HCT116 (cell line): ENCODE measurements around the gene COL4A4. TPM values are rescaled to one million over a fixed set of nuclear protein-coding genes. Genes with fewer than 3 reads are reported as not detected.

Source experiments
- ATAC-seq: fragments of 200-7000 bp; cut with Tn5 transposase; 2 replicates; pipeline ENCODE4 v1.9.1; 2020; ENCODE audit warnings: mild to moderate bottlenecking, moderate library complexity
- BruUV-seq: library from RNA; stranded (reverse); fragments of 400-500 nt; replicated peaks from 2 replicates; lab custom pipeline; 2021; lab: Mats Ljungman, UMichigan
- CTCF ChIA-PET: fragments of 300-600 bp; sonication (Branson Sonifier 250); formaldehyde crosslinking; loops from one replicate; lab custom pipeline; 2021; ENCODE audit warnings: antibody characterized with exemption; lab: Charles Lee
- POLR2A ChIA-PET: fragments of 300-600, 350-600 bp; sonication (Branson Sonifier 250); formaldehyde crosslinking; loops from one replicate; lab custom pipeline; 2021; ENCODE audit warnings: antibody characterized with exemption; lab: Charles Lee
- RAD21 ChIA-PET, 2 experiments: fragments of 300-600 bp; sonication (Branson Sonifier 250); formaldehyde crosslinking; loops; one replicate each; lab custom pipeline; 2023; ENCODE audit warnings: low total read pairs in 2 of 2; ENCODE audit not compliant: uncharacterized antibody in 2 of 2, unreplicated experiment in 2 of 2, low non-redundant PET in 1 of 2; lab: Charles Lee
- DNase-seq: peaks from one replicate; pipeline ENCODE4 v3.0.0-alpha.2; 2010; ENCODE audit warnings: low read depth, low spot score
- H2AFZ ChIP-seq: fragments of 200-600 bp; shearing (Covaris generic), sonication (generic); 2 replicates; pipeline ENCODE4 v1.6.1; 2017; ENCODE audit warnings: low read depth, mixed run types, mixed read lengths, antibody characterized with exemption, low read length; ENCODE audit not compliant: poor library complexity, severe bottlenecking
- H3K27ac ChIP-seq: 2 replicates; pipeline ENCODE4 v1.5.1; 2012; ENCODE audit warnings: low read depth, low read length
- H3K27me3 ChIP-seq: fragments of 200-600 bp; sonication (generic); 2 replicates; pipeline ENCODE4 v1.6.1; 2016; ENCODE audit warnings: mixed run types, low read length, mixed read lengths; ENCODE audit not compliant: insufficient read depth
- H3K36me3 ChIP-seq, 2 experiments: fragments of 200-500 bp in 1 of 2; fragments of 200-600 bp in 1 of 2; sonication (Bioruptor generic) in 1 of 2; sonication (generic) in 1 of 2; 2 replicates each; pipeline versions ENCODE4 v1.5.1 to v1.6.1; 2014 to 2016; ENCODE audit warnings: low read length in 2 of 2, inconsistent platforms in 1 of 2, mixed read lengths in 1 of 2, mixed run types in 1 of 2; ENCODE audit not compliant: insufficient read depth in 2 of 2, control insufficient read depth in 1 of 2
- H3K4me1 ChIP-seq, 2 experiments: fragments of 200-600 bp in 1 of 2; sonication (generic) in 1 of 2; 2 replicates each; pipeline versions ENCODE4 v1.5.1 to v1.6.1; 2012 to 2017; ENCODE audit warnings: low read length in 2 of 2, inconsistent platforms in 1 of 2, mild to moderate bottlenecking in 1 of 2, mixed read lengths in 1 of 2, mixed run types in 1 of 2, moderate library complexity in 1 of 2; ENCODE audit not compliant: insufficient read depth in 2 of 2, control insufficient read depth in 1 of 2
- H3K4me2 ChIP-seq: fragments of 200-600 bp; sonication (generic); 2 replicates; pipeline ENCODE4 v1.6.1; 2017; ENCODE audit warnings: mixed run types, low read length, mixed read lengths
- H3K4me3 ChIP-seq, 2 experiments: fragments of 200-600 bp in 1 of 2; sonication (generic) in 1 of 2; replicated peaks in 1 of 2; 2 replicates each; pipeline ENCODE4 v1.5.1; 2011 to 2016; ENCODE audit warnings: low read length in 2 of 2, control low read depth in 1 of 2, low read depth in 1 of 2, mild to moderate bottlenecking in 1 of 2, mixed read lengths in 1 of 2, mixed run types in 1 of 2
- H3K79me2 ChIP-seq: fragments of 200-600 bp; sonication (generic); 2 replicates; pipeline ENCODE4 v1.6.1; 2017; ENCODE audit warnings: mild to moderate bottlenecking, mixed run types, low read length, moderate library complexity, mixed read lengths; ENCODE audit not compliant: insufficient read depth
- H3K9ac ChIP-seq: fragments of 200-600 bp; sonication (generic); 2 replicates; pipeline ENCODE4 v1.6.1; 2016; ENCODE audit warnings: low read length, mixed read lengths
- H3K9me2 ChIP-seq: fragments of 200-600 bp; sonication (generic), shearing (Covaris generic); 2 replicates; pipeline ENCODE4 v1.6.1; 2017; ENCODE audit warnings: mixed run types, mild to moderate bottlenecking, moderate library complexity; ENCODE audit not compliant: insufficient read depth
- H3K9me3 ChIP-seq, 2 experiments: fragments of 200-500 bp in 1 of 2; fragments of 200-600 bp in 1 of 2; sonication (Bioruptor generic) in 1 of 2; sonication (generic) in 1 of 2; 2 replicates each; pipeline ENCODE4 v1.6.1; 2014 to 2017; ENCODE audit warnings: low read length in 2 of 2, mixed read lengths in 2 of 2, inconsistent platforms in 1 of 2, low read depth in 1 of 2, mild to moderate bottlenecking in 1 of 2, mixed run types in 1 of 2, moderate library complexity in 1 of 2; ENCODE audit not compliant: control insufficient read depth in 1 of 2, insufficient read depth in 1 of 2
- H4K20me1 ChIP-seq: fragments of 200-600 bp; sonication (generic), shearing (Covaris generic); 2 replicates; pipeline ENCODE4 v1.6.1; 2017; ENCODE audit warnings: mixed run types, mild to moderate bottlenecking, moderate library complexity; ENCODE audit not compliant: insufficient read depth
- CEBPB ChIP-seq: IDR thresholded peaks from 2 replicates; pipeline ENCODE4 v1.6.1; 2012; ENCODE audit warnings: low read depth
- EGR1 ChIP-seq: IDR thresholded peaks from 2 replicates; pipeline ENCODE4 v1.6.1; 2012; ENCODE audit warnings: low read depth
- EZH2 ChIP-seq: fragments of 200-600 bp; sonication (generic); IDR thresholded peaks from 2 replicates; pipeline ENCODE4 v1.6.1; 2017; ENCODE audit warnings: antibody characterized with exemption, mixed run types
- POLR2A ChIP-seq: IDR thresholded peaks from 2 replicates; pipeline ENCODE4 v1.7.0; 2011; ENCODE audit warnings: borderline replicate concordance; ENCODE audit not compliant: insufficient read depth, insufficient read length; ENCODE audit errors: extremely low read depth
- POLR2AphosphoS5 ChIP-seq: IDR thresholded peaks from 2 replicates; pipeline ENCODE4 v1.6.1; 2011; ENCODE audit warnings: mild to moderate bottlenecking, low read depth, low read length, moderate library complexity
- SP1 ChIP-seq: IDR thresholded peaks from 2 replicates; pipeline ENCODE4 v1.6.1; 2012; ENCODE audit warnings: low read depth
- SRF ChIP-seq: IDR thresholded peaks from 2 replicates; pipeline ENCODE4 v1.6.1; 2012; ENCODE audit warnings: low read depth
- TCF7L2 ChIP-seq: IDR thresholded peaks from 2 replicates; pipeline ENCODE4 v1.7.0; 2011; ENCODE audit warnings: borderline replicate concordance, inconsistent platforms; ENCODE audit not compliant: insufficient read depth, insufficient read length; ENCODE audit errors: extremely low read depth
- YY1 ChIP-seq: IDR thresholded peaks from 2 replicates; pipeline ENCODE4 v1.6.1; 2011; ENCODE audit warnings: low read length, low read depth, moderate library complexity, mild to moderate bottlenecking; ENCODE audit not compliant: insufficient replicate concordance; ENCODE audit errors: extremely low read depth
- ZNF274 ChIP-seq: fragments of 200-500 bp; sonication (Bioruptor generic); IDR thresholded peaks from 2 replicates; pipeline ENCODE4 v1.6.1; 2014; ENCODE audit warnings: mild to moderate bottlenecking, low read depth, low read length, inconsistent platforms
- intact Hi-C: fragments of 100-400 bp; cut with micrococcal nuclease; formaldehyde crosslinking; loops from 2 replicates; pipeline ENCODE4 v1.10.0; 2022
- total RNA-seq: library from RNA; stranded (reverse); gene quantifications from one replicate; pipeline ENCODE4 v1.2.1, GENCODE V29; 2021; ENCODE audit not compliant: unreplicated experiment
- TF ChIP-seq, protein P1 (sequence below), 3 experiments: fragments of 200-600 bp in 1 of 3; sonication (generic) in 1 of 3; IDR thresholded peaks in 2 of 3; conservative IDR thresholded peaks in 1 of 3; 2 replicates each; pipeline ENCODE4 v1.5.1; 2012 to 2017; ENCODE audit warnings: low read depth in 2 of 3, low read length in 2 of 3, antibody characterized with exemption in 1 of 3, borderline replicate concordance in 1 of 3, control low read depth in 1 of 3, mild to moderate bottlenecking in 1 of 3, mixed read lengths in 1 of 3, mixed run types in 1 of 3, moderate library complexity in 1 of 3; ENCODE audit not compliant: insufficient read depth in 1 of 3
- TF ChIP-seq, protein P2 (sequence below): IDR thresholded peaks from 2 replicates; pipeline ENCODE4 v1.6.1; 2011; ENCODE audit warnings: mild to moderate bottlenecking, low read length, moderate library complexity; ENCODE audit not compliant: insufficient replicate concordance; ENCODE audit errors: extremely low read depth
- TF ChIP-seq, protein P3 (sequence below): IDR thresholded peaks from 2 replicates; pipeline ENCODE4 v1.6.1; 2012; ENCODE audit warnings: low read depth

Gene COL4A4
- total RNA-seq, 1 experiment from 2014 or later: 5.9 TPM

DNA sequence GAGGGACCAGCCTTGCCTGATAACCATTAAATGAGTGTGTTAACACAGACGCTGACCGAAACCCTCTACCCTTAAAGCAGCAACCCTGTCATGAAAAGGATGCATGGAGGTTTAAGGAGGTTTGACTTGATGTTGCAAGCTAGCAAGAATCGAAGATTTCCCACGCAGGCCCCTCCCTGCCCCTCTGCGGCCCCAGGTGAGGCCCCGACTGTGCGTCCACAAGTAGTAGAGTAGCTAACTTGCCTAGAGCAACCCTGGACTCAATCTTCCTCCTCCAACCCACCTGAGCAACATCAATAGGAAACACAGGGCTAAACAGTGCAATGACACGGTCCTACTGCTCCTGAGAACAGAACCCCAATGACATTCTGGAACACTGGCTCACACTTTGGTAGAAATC lies 150.1 kb downstream of the COL4A4 start:
- H3K9me2 ChIP-seq: no peaks in the 10 kb centered on the region
- no peak for TF ChIP-seq TCF7L2
- no peak for TF ChIP-seq POLR2AphosphoS5
- TF ChIP-seq, protein P1, sequence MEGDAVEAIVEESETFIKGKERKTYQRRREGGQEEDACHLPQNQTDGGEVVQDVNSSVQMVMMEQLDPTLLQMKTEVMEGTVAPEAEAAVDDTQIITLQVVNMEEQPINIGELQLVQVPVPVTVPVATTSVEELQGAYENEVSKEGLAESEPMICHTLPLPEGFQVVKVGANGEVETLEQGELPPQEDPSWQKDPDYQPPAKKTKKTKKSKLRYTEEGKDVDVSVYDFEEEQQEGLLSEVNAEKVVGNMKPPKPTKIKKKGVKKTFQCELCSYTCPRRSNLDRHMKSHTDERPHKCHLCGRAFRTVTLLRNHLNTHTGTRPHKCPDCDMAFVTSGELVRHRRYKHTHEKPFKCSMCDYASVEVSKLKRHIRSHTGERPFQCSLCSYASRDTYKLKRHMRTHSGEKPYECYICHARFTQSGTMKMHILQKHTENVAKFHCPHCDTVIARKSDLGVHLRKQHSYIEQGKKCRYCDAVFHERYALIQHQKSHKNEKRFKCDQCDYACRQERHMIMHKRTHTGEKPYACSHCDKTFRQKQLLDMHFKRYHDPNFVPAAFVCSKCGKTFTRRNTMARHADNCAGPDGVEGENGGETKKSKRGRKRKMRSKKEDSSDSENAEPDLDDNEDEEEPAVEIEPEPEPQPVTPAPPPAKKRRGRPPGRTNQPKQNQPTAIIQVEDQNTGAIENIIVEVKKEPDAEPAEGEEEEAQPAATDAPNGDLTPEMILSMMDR (IDR thresholded peaks at IDR 0.05 in 2 of 3, conservative IDR thresholded peaks at IDR 0.05 in 1 of 3; ENCODE audit: borderline replicate concordance in 1 of 3, insufficient read depth in 1 of 3, low read depth in 2 of 3, low read length in 2 of 3): no peak
- TF ChIP-seq SRF: no peak
- no peak for TF ChIP-seq EGR1
- TF ChIP-seq, protein P2, sequence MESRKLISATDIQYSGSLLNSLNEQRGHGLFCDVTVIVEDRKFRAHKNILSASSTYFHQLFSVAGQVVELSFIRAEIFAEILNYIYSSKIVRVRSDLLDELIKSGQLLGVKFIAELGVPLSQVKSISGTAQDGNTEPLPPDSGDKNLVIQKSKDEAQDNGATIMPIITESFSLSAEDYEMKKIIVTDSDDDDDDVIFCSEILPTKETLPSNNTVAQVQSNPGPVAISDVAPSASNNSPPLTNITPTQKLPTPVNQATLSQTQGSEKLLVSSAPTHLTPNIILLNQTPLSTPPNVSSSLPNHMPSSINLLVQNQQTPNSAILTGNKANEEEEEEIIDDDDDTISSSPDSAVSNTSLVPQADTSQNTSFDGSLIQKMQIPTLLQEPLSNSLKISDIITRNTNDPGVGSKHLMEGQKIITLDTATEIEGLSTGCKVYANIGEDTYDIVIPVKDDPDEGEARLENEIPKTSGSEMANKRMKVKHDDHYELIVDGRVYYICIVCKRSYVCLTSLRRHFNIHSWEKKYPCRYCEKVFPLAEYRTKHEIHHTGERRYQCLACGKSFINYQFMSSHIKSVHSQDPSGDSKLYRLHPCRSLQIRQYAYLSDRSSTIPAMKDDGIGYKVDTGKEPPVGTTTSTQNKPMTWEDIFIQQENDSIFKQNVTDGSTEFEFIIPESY: no peak
- TF ChIP-seq CEBPB: no peak
- TF ChIP-seq, protein P3, sequence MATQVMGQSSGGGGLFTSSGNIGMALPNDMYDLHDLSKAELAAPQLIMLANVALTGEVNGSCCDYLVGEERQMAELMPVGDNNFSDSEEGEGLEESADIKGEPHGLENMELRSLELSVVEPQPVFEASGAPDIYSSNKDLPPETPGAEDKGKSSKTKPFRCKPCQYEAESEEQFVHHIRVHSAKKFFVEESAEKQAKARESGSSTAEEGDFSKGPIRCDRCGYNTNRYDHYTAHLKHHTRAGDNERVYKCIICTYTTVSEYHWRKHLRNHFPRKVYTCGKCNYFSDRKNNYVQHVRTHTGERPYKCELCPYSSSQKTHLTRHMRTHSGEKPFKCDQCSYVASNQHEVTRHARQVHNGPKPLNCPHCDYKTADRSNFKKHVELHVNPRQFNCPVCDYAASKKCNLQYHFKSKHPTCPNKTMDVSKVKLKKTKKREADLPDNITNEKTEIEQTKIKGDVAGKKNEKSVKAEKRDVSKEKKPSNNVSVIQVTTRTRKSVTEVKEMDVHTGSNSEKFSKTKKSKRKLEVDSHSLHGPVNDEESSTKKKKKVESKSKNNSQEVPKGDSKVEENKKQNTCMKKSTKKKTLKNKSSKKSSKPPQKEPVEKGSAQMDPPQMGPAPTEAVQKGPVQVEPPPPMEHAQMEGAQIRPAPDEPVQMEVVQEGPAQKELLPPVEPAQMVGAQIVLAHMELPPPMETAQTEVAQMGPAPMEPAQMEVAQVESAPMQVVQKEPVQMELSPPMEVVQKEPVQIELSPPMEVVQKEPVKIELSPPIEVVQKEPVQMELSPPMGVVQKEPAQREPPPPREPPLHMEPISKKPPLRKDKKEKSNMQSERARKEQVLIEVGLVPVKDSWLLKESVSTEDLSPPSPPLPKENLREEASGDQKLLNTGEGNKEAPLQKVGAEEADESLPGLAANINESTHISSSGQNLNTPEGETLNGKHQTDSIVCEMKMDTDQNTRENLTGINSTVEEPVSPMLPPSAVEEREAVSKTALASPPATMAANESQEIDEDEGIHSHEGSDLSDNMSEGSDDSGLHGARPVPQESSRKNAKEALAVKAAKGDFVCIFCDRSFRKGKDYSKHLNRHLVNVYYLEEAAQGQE: no peak
- TF ChIP-seq POLR2A: no peak
- TF ChIP-seq ZNF274: no peak
- TF ChIP-seq EZH2: no peak
- TF ChIP-seq SP1: no peak
- no peak for TF ChIP-seq YY1
- TF ChIP-seq, all 23 proteins: peak for 0
- no peak overlapping the region for H2AFZ ChIP-seq
- no peak overlapping the region for H3K4me2 ChIP-seq
- no TSS peak for BruUV-seq
- H3K9me3 ChIP-seq: no peaks in the 10 kb centered on the region
- H3K4me3 ChIP-seq: no peak overlapping the region
- ATAC-seq: no peak
- no peak for DNase-seq
- no peaks in the 10 kb centered on the region for H4K20me1 ChIP-seq
- intact Hi-C loops: no loop called here
- no peak overlapping the region for H3K27ac ChIP-seq
- peaks cover 0 to 6% of the 10 kb centered on the region in 2 experiments; a peak in 1 of 4 replicates for H3K4me1 ChIP-seq
- ChIA-PET POLR2A (no interaction called here), CTCF (no interaction called here), RAD21 (no interaction called here)
- H3K27me3 ChIP-seq: no peaks in the 10 kb centered on the region
- H3K36me3 ChIP-seq: no peaks in the 10 kb centered on the region
- H3K79me2 ChIP-seq: no peaks in the 10 kb centered on the region
- no peak overlapping the region for H3K9ac ChIP-seq
